Breast epithelium (tissue), 4 donors: ENCODE results near the gene GPATCH4. TPM values are rescaled to one million over a fixed set of nuclear protein-coding genes. Genes with fewer than 3 reads are reported as not detected.
"Not testable (repeated sequence)": the region's sequence is repeated elsewhere in the genome, so short reads cannot be mapped to it uniquely, and the experiment has no call there.

Experiments used
- DNase-seq, 2 donors: peaks; one replicate each; pipeline ENCODE4 v3.0.0-alpha.2; 2019; ENCODE audit warnings: low spot score in 2 of 2
- H3K27ac ChIP-seq, 2 donors: fragments of 200-600 bp; sonication (generic) in 1 of 2; one replicate each; pipeline ENCODE4 v1.5.1; 2016 to 2019; ENCODE audit warnings: mild to moderate bottlenecking in 1 of 2
- H3K27me3 ChIP-seq, 2 donors: fragments of 200-600 bp; sonication (generic) in 1 of 2; one replicate each; pipeline versions ENCODE4 v1.5.1 to v1.6.0; 2017 to 2019; ENCODE audit warnings: control low read depth in 1 of 2, mild to moderate bottlenecking in 1 of 2
- H3K36me3 ChIP-seq: fragments of 200-600 bp; one replicate; pipeline ENCODE4 v1.5.1; 2019
- H3K4me1 ChIP-seq, 2 donors: fragments of 200-600 bp; sonication (generic); one replicate each; pipeline ENCODE4 v1.5.1; 2016 to 2019; ENCODE audit warnings: control low read depth in 1 of 2
- H3K4me3 ChIP-seq, 3 donors: fragments of 200-600 bp; sonication (generic); 1 replicate in 2 of 3; 2 replicates in 1 of 3; pipeline ENCODE4 v1.5.1; 2016 to 2019; ENCODE audit warnings: mild to moderate bottlenecking in 3 of 3, moderate library complexity in 2 of 3
- H3K9me3 ChIP-seq, 2 donors: fragments of 200-600 bp; sonication (generic) in 1 of 2; one replicate each; pipeline ENCODE4 v1.5.1; 2016 to 2019; ENCODE audit warnings: control low read depth in 1 of 2
- CTCF ChIP-seq, 3 donors: fragments of 450-650 bp; IDR thresholded peaks; one replicate each; pipeline ENCODE4 v1.5.1; 2016 to 2017; ENCODE audit warnings: antibody characterized with exemption in 3 of 3, mild to moderate bottlenecking in 3 of 3, moderate library complexity in 3 of 3
- POLR2A ChIP-seq: fragments of 450-650 bp; IDR thresholded peaks from one replicate; pipeline ENCODE4 v1.6.1; 2016; ENCODE audit warnings: antibody characterized with exemption, mild to moderate bottlenecking, moderate library complexity
- POLR2AphosphoS5 ChIP-seq, 3 donors: sonication (generic); formaldehyde crosslinking; IDR thresholded peaks; one replicate each; pipeline ENCODE4 v1.6.1; 2017; ENCODE audit warnings: antibody characterized with exemption in 3 of 3
- intact Hi-C: fragments of 100-400 bp; cut with DNase I; formaldehyde crosslinking; loops from one replicate; pipeline ENCODE4 v1.15.1; 2023; ENCODE audit warnings: low total_unique reads
- total RNA-seq, 3 donors: library from RNA; depleted of rRNA; stranded (reverse); fragments of >200 nt; gene quantifications; one replicate each; pipeline ENCODE4 v1.1.0, GENCODE V29; 2016

Gene GPATCH4
- total RNA-seq, 3 donors from 2014 or later = 20.2 to 31.1 (median 23.7) TPM

DNA sequence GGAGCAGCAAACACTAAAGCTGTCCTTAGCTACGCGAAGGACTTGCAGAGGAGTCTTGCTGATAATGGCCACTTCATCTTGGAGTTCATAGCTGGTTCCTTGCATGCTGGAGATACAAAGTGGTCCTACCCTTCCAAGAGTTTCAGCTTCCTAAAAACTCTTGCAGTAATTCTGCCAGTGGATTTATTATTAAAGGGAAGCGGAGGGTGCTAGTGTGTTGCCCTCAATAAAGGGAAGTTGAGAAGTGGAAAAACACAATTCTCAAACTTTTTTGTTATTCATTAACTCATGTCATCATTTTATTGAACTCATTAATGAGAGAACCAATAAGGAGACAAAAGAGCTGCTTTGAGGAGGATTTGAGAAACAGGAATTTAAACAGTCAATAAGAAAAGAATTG lies 11.4 kb upstream of the GPATCH4 start:
- Histone ChIP-seq H3K27me3 (no peaks in the 10 kb centered on the region), H3K9me3 (no peaks in the 10 kb centered on the region), H3K27ac (no peak overlapping the region), H3K4me3 (no peak overlapping the region), H3K4me1 (no peaks in the 10 kb centered on the region), H3K36me3 (no peaks in the 10 kb centered on the region)
- no peak for TF ChIP-seq POLR2A
- TF ChIP-seq CTCF (IDR thresholded peaks at IDR 0.05) = no peak
- no peak for TF ChIP-seq POLR2AphosphoS5 (IDR thresholded peaks at IDR 0.05)
- no peak for DNase-seq
- intact Hi-C loops = no loop called here

DNA sequence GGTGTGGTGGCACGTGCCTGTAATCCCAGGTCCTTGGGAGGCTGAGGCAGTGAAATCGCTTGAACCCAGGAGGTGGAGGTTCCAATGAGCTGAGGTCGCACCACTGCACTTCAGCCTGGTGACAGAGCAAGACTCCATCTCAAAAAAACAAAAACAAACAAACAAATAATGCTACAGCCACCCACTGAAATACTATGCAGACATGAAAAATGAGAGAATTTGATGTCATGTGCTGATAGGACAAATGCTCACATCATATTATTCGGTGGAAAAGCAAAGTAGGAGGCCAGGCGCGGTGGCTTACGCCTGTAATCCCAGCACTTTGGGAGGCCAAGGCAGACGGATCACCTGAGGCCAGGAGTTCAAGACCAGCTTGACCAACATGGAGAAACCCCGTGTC lies 8.8 kb upstream of the GPATCH4 start:
- H3K27me3 ChIP-seq, H3K4me1 ChIP-seq, H3K27ac ChIP-seq, H3K36me3 ChIP-seq, DNase-seq, H3K9me3 ChIP-seq, intact Hi-C loops, H3K4me3 ChIP-seq: not testable (repeated sequence)

DNA sequence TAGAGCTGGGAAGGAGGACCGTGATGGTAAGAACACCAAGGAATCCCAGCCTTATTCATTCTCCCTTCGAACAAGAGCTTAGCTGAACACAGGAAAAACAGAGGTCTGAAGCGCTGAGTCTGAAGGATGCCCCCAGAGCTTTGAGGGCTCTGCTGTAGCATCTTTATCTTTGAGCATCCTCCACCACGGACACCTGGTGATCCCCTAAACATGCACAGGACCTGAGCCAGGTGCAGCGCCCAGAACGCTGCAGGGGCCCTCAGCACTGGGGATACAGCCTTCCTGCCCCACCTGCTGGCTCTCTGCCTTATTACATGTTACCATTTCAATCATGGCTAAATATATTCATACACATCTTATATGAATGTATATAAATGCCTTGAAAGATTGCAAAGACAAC lies 7.7 kb upstream of the GPATCH4 start:
- H3K27me3 ChIP-seq = no peaks in the 10 kb centered on the region

GRCh38 chr1:156608036-156608674 lies 6.9 kb upstream of the GPATCH4 start:
- Histone ChIP-seq H3K4me3 (no peak overlapping the region), H3K27me3 (no peaks in the 10 kb centered on the region), H3K4me1 (no peaks in the 10 kb centered on the region), H3K27ac (no peak overlapping the region), H3K9me3 (no peaks in the 10 kb centered on the region), H3K36me3 (no peaks in the 10 kb centered on the region)
- intact Hi-C loops = loop anchor here (10.0 kb wide), 1 partner anchor 153 kb away; no protein-coding TSS in a partner anchor
- DNase-seq = peak in 1 of 2 donors; percentile 45
- TF ChIP-seq CTCF (IDR thresholded peaks at IDR 0.05) (peak; percentile 39 to 84 (median 73)), POLR2A (no peak), POLR2AphosphoS5 (IDR thresholded peaks at IDR 0.05) (peak in 1 of 3 donors; percentile 27)

More for the DNA sequence above, 7.7 kb upstream of the GPATCH4 start:
- no peak overlapping the region for H3K4me3 ChIP-seq
- H3K9me3 ChIP-seq = no peaks in the 10 kb centered on the region
- DNase-seq = no peak
- H3K27ac ChIP-seq = no peak overlapping the region
- H3K36me3 ChIP-seq = no peaks in the 10 kb centered on the region
- TF ChIP-seq POLR2AphosphoS5 (IDR thresholded peaks at IDR 0.05) (no peak), CTCF (IDR thresholded peaks at IDR 0.05) (peak; percentile 19 to 37 (median 23)), POLR2A (no peak)
- intact Hi-C loops = loop anchor here (10.0 kb wide), 1 partner anchor 154 kb away; no protein-coding TSS in a partner anchor
- no peaks in the 10 kb centered on the region for H3K4me1 ChIP-seq

- not testable (repeated sequence) for H3K27ac ChIP-seq, H3K4me1 ChIP-seq
These were observed 6.1 kb upstream of the GPATCH4 start for GRCh38 chr1:156607344-156607743.

DNA sequence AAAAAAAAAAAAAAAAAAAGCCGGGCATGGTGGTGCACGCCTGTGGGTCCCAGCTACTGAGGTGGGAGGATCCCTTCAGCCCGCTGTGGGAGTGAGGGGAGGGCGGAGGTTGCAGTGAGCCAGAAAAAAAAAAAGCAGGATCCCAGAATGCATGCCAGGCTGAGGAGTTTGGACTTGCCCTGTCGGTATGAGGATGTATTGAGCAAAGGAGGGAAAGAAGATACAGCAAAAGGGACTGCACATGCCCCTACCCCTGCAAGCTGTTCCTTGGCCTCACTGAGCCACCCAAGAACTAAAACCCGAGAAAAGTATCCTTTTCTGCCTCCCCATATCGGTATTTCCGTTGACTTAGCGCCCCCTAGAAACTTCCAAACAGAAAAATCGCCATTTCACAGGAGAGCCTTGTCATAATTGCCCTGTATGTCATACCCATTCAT lies 1.3 kb upstream of the GPATCH4 start:
- intact Hi-C loops = loop anchor here (10.0 kb wide), 1 partner anchor 148 kb away; no protein-coding TSS in a partner anchor
- no peaks in the 10 kb centered on the region for H3K9me3 ChIP-seq
- no peaks in the 10 kb centered on the region for H3K27me3 ChIP-seq
- H3K27ac ChIP-seq = peak overlapping the region in 1 of 2 donors; percentile 40
- peaks cover 0 to 6% of the 10 kb centered on the region in 2 donors for H3K4me1 ChIP-seq
- no peaks in the 10 kb centered on the region for H3K36me3 ChIP-seq
- H3K4me3 ChIP-seq = peak overlapping the region in 1 of 3 donors; percentile 5
- TF ChIP-seq POLR2A (no peak), CTCF (IDR thresholded peaks at IDR 0.05) (no peak), POLR2AphosphoS5 (IDR thresholded peaks at IDR 0.05) (no peak)
- peak in 1 of 2 donors; percentile 36 for DNase-seq

More at GRCh38 chr1:156607344-156607743, 6.1 kb upstream of the GPATCH4 start:
- intact Hi-C loops = loop anchor here (10.0 kb wide), 1 partner anchor 153 kb away; no protein-coding TSS in a partner anchor
- not testable (repeated sequence) for H3K27me3 ChIP-seq, DNase-seq, H3K36me3 ChIP-seq, H3K9me3 ChIP-seq, H3K4me3 ChIP-seq
